ENCODE results near the gene CELF2. TPM values are rescaled to one million over a fixed set of nuclear protein-coding genes. Genes with fewer than 3 reads are reported as not detected.

CELF2 gene
- total RNA-seq, 1 experiment from 2014 or later: 0.27 TPM

DNA sequence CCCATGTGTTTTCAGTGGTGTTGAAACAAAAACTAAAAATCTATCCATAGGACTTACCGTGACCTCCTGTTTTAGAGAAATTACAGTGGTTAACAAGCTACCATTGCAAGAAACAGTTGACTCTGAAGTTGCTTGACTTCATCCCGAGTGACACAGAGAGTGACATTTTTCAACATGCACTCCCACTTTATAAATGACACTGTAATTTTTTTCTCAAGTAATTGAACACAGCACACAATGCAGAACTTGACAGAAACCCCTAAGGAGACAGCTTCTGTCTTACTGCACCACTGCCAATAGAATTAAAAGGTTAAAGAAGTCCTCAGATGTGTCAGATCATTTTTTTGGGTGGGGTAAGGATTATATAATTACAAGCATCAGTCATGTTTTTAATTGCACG, 246.1 kb downstream of the CELF2 start:
- Histone ChIP-seq H3K9me3 (no peaks in the 10 kb centered on the region), H3K36me3 (ENCODE audit: control insufficient read depth, insufficient read depth, low read length) (no peaks in the 10 kb centered on the region), H3K4me3 (ENCODE audit: low read depth, low read length) (no peak overlapping the region), H3K27me3 (replicated peaks; ENCODE audit: control insufficient read depth, insufficient read depth, low read length) (peaks cover 2% of the 10 kb centered on the region), H3K4me1 (no peaks in the 10 kb centered on the region)
- BruUV-seq (replicated peaks): no TSS peak
- Mint-ChIP-seq H3K36me3 (ENCODE audit: insufficient read depth, unreplicated experiment) (no peaks in the 10 kb centered on the region), H3K27me3 (ENCODE audit: insufficient read depth, unreplicated experiment) (peaks cover 48% of the 10 kb centered on the region), H3K27ac (ENCODE audit: unreplicated experiment) (no peak overlapping the region), H3K4me1 (ENCODE audit: low read depth, unreplicated experiment) (no peaks in the 10 kb centered on the region), H3K9me3 (ENCODE audit: unreplicated experiment) (no peaks in the 10 kb centered on the region), H3K4me3 (ENCODE audit: unreplicated experiment) (no peak overlapping the region)
- intact Hi-C loops (cut with micrococcal nuclease; ENCODE audit: unreplicated experiment): no loop called here
- ChIA-PET CTCF (no interaction called here), POLR2A (no interaction called here)
- TF ChIP-seq, protein P1, sequence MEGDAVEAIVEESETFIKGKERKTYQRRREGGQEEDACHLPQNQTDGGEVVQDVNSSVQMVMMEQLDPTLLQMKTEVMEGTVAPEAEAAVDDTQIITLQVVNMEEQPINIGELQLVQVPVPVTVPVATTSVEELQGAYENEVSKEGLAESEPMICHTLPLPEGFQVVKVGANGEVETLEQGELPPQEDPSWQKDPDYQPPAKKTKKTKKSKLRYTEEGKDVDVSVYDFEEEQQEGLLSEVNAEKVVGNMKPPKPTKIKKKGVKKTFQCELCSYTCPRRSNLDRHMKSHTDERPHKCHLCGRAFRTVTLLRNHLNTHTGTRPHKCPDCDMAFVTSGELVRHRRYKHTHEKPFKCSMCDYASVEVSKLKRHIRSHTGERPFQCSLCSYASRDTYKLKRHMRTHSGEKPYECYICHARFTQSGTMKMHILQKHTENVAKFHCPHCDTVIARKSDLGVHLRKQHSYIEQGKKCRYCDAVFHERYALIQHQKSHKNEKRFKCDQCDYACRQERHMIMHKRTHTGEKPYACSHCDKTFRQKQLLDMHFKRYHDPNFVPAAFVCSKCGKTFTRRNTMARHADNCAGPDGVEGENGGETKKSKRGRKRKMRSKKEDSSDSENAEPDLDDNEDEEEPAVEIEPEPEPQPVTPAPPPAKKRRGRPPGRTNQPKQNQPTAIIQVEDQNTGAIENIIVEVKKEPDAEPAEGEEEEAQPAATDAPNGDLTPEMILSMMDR (IDR thresholded peaks at IDR 0.05; ENCODE audit: insufficient read depth in 1 of 2, low read depth in 1 of 2, low read length in 1 of 2, severe bottlenecking in 1 of 2, unreplicated experiment in 1 of 2): no peak
- no peak for DNase-seq

DNA sequence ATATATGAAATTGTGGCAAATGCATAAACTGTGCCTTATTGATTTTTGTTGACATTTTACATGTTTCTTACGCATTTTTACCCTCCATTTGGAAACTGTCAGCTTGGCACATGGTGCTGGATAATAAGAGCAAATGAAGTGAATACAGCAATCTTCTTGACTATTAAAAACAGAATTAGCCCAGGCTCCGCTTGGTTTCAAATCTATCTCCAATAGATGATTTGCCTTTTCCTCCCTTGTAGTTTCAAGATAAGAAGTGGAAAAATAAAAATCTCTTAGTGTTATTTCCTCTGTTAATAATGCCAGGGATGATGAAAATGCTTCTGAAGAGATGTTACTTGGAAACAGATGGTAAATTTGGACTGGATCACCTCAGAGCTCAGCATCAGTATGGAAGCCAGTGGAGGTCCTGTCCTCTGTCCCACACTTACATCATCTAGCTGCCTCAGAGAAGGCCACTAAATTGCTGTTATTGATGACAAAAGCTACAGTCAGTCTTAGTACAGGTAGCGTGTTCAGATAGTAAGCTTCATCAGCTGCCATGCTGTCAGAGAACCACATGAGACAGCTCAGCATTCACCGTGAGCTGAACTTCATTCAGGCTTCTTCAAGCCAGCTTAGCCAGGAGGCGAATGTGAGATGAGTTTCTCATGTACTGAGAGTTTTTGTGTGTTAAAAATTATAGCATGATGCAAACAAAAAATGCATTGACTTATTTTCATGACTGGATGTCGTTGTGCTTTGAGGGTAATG, 246.8 kb downstream of the CELF2 start:
- no peaks in the 10 kb centered on the region for H3K4me1 ChIP-seq
- H3K9me3 Mint-ChIP-seq (ENCODE audit: unreplicated experiment): no peaks in the 10 kb centered on the region
- peaks cover 50% of the 10 kb centered on the region for H3K27me3 Mint-ChIP-seq (ENCODE audit: insufficient read depth, unreplicated experiment)
- no peaks in the 10 kb centered on the region for H3K36me3 Mint-ChIP-seq (ENCODE audit: insufficient read depth, unreplicated experiment)
- H3K27ac Mint-ChIP-seq (ENCODE audit: unreplicated experiment): no peak overlapping the region
- intact Hi-C loops (cut with micrococcal nuclease; ENCODE audit: unreplicated experiment): no loop called here
- no peak overlapping the region for H3K4me3 ChIP-seq (ENCODE audit: low read depth, low read length)
- POLR2A ChIA-PET: no interaction called here
- H3K4me1 Mint-ChIP-seq (ENCODE audit: low read depth, unreplicated experiment): no peaks in the 10 kb centered on the region
- no peak for DNase-seq
- no peak overlapping the region for H3K4me3 Mint-ChIP-seq (ENCODE audit: unreplicated experiment)
- no TSS peak for BruUV-seq (replicated peaks)
- no peaks in the 10 kb centered on the region for H3K36me3 ChIP-seq (ENCODE audit: control insufficient read depth, insufficient read depth, low read length)
- TF ChIP-seq, protein P1 (IDR thresholded peaks at IDR 0.05; ENCODE audit: insufficient read depth in 1 of 2, low read depth in 1 of 2, low read length in 1 of 2, severe bottlenecking in 1 of 2, unreplicated experiment in 1 of 2): no peak
- CTCF ChIA-PET: no interaction called here
- no peaks in the 10 kb centered on the region for H3K9me3 ChIP-seq
- H3K27me3 ChIP-seq (replicated peaks; ENCODE audit: control insufficient read depth, insufficient read depth, low read length): peaks cover 2% of the 10 kb centered on the region

DNA sequence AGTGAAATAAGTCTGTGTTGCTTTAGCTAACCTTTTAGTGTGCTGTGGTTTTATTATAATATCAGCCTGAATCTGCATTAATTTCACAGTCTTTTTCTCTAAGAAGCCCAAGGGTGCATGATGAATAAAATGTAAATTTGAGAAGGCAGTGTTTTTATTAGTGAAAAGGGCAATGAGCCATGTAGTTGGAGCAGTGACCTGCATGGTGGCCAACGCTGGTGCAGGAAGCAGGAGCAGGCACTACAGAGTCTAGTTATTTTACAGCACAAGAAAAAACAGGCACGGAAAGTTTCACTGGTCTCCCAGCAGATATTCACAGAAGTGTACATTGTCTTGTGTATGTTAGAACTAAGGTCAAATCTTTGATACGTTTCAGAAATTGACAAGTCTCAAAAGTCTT, 247.8 kb downstream of the CELF2 start:
- TF ChIP-seq, protein P1 (IDR thresholded peaks at IDR 0.05; ENCODE audit: insufficient read depth in 1 of 2, low read depth in 1 of 2, low read length in 1 of 2, severe bottlenecking in 1 of 2, unreplicated experiment in 1 of 2): no peak
- Histone ChIP-seq H3K9me3 (no peaks in the 10 kb centered on the region), H3K36me3 (ENCODE audit: control insufficient read depth, insufficient read depth, low read length) (no peaks in the 10 kb centered on the region), H3K4me1 (peaks cover 4% of the 10 kb centered on the region), H3K4me3 (ENCODE audit: low read depth, low read length) (no peak overlapping the region), H3K27me3 (replicated peaks; ENCODE audit: control insufficient read depth, insufficient read depth, low read length) (peaks cover 5% of the 10 kb centered on the region)
- no peak overlapping the region for H3K27ac Mint-ChIP-seq (ENCODE audit: unreplicated experiment)
- no peak for DNase-seq
- no peaks in the 10 kb centered on the region for H3K36me3 Mint-ChIP-seq (ENCODE audit: insufficient read depth, unreplicated experiment)
- no peaks in the 10 kb centered on the region for H3K9me3 Mint-ChIP-seq (ENCODE audit: unreplicated experiment)
- peaks cover 48% of the 10 kb centered on the region for H3K27me3 Mint-ChIP-seq (ENCODE audit: insufficient read depth, unreplicated experiment)
- intact Hi-C loops (cut with micrococcal nuclease; ENCODE audit: unreplicated experiment): no loop called here
- ChIA-PET POLR2A (no interaction called here), CTCF (no interaction called here)
- BruUV-seq (replicated peaks): no TSS peak
- H3K4me3 Mint-ChIP-seq (ENCODE audit: unreplicated experiment): no peak overlapping the region
- peaks cover 6% of the 10 kb centered on the region for H3K4me1 Mint-ChIP-seq (ENCODE audit: low read depth, unreplicated experiment)
